K562 (cell line): ENCODE data around the gene RNF150. TPM values are rescaled to one million over a fixed set of nuclear protein-coding genes. Genes with fewer than 3 reads are reported as not detected.

ENCODE experiments used
- ATAC-seq: fragments of 200-7000 bp; cut with Tn5 transposase; 3 replicates; pipeline ENCODE4 v1.9.1; 2020; ENCODE audit warnings: moderate library complexity
- BruUV-seq: library from RNA; stranded (reverse); fragments of 400-500 nt; replicated peaks from 2 replicates; lab custom pipeline; 2021; lab: Mats Ljungman, UMichigan
- CTCF ChIA-PET: fragments of 300-600 bp; formaldehyde crosslinking; extraction: SDS; loops from one replicate; lab custom pipeline; 2021; ENCODE audit warnings: low intra/inter-chr PET ratio; lab: Yijun Ruan, JAX
- POLR2A ChIA-PET: fragments of 300-600, 350-650 bp; sonication (Branson Sonifier 250); formaldehyde crosslinking; extraction: SDS; loops from one replicate; lab custom pipeline; 2021; ENCODE audit warnings: antibody characterized with exemption, inconsistent platforms; lab: Yijun Ruan, JAX
- DNase-seq, 4 experiments: peaks; one replicate each; pipeline versions ENCODE4 v3.0.0 to v3.0.0-alpha.2; 2011 to 2018; ENCODE audit warnings: low spot score in 3 of 4, mixed read lengths in 3 of 4; ENCODE audit errors: extremely low read depth in 1 of 4
- FAIRE-seq: peaks from 2 replicates; lab custom pipeline; 2011; peaks lifted over from hg19 to GRCh38; lab: Jason Lieb, UNC
- H2AFZ ChIP-seq: 2 replicates; pipeline ENCODE4 v1.6.0; 2011; ENCODE audit warnings: low read depth, low read length, control low read depth, inconsistent platforms
- H3K27ac ChIP-seq: fragments of 200-600 bp; 3 replicates; pipeline ENCODE4 v1.8.0; 2011; ENCODE audit warnings: low read depth, mild to moderate bottlenecking, control low read depth, inconsistent platforms, low read length, moderate library complexity, mixed read lengths; ENCODE audit errors: extremely low read depth
- H3K27me3 ChIP-seq, 2 experiments: fragments of 300-600 bp in 1 of 2; 2 replicates in 1 of 2; 3 replicates in 1 of 2; pipeline versions ENCODE4 v1.6.0 to v1.8.0; 2011; ENCODE audit warnings: inconsistent platforms in 2 of 2, low read length in 2 of 2, mild to moderate bottlenecking in 1 of 2, mixed read lengths in 1 of 2, moderate library complexity in 1 of 2; ENCODE audit not compliant: control insufficient read depth in 2 of 2, insufficient read depth in 2 of 2
- H3K36me3 ChIP-seq: fragments of 300-600 bp; 3 replicates; pipeline ENCODE4 v1.8.0; 2011; ENCODE audit warnings: mild to moderate bottlenecking, low read length, inconsistent platforms; ENCODE audit not compliant: control insufficient read depth, insufficient read depth
- H3K4me1 ChIP-seq, 2 experiments: fragments of 200-600 bp in 1 of 2; replicated peaks in 1 of 2; 2 replicates in 1 of 2; 3 replicates in 1 of 2; pipeline versions ENCODE4 v1.5.1 to v1.8.0; 2011; ENCODE audit warnings: inconsistent platforms in 2 of 2, low read length in 2 of 2, mild to moderate bottlenecking in 1 of 2, mixed read lengths in 1 of 2, moderate library complexity in 1 of 2; ENCODE audit not compliant: control insufficient read depth in 2 of 2, insufficient read depth in 2 of 2
- H3K4me2 ChIP-seq: 2 replicates; pipeline ENCODE4 v1.6.1; 2011; ENCODE audit warnings: low read length, control low read depth, inconsistent platforms, mixed read lengths; ENCODE audit not compliant: insufficient read depth
- H3K4me3 ChIP-seq: fragments of 200-600 bp; sonication (generic), shearing (Covaris generic); 2 replicates; pipeline ENCODE4 v1.5.1; 2016; ENCODE audit warnings: control low read depth, inconsistent platforms
- H3K79me2 ChIP-seq: fragments of 200-600 bp; 3 replicates; pipeline ENCODE4 v1.8.0; 2011; ENCODE audit warnings: low read length, inconsistent platforms; ENCODE audit not compliant: control insufficient read depth, insufficient read depth
- H3K9ac ChIP-seq, 2 experiments: 2 replicates each; pipeline versions ENCODE4 v1.6.0 to v1.6.1; 2011; ENCODE audit warnings: low read depth in 2 of 2, low read length in 2 of 2, control low read depth in 1 of 2, inconsistent platforms in 1 of 2, mild to moderate bottlenecking in 1 of 2, mixed read lengths in 1 of 2; ENCODE audit not compliant: insufficient read depth in 1 of 2
- H3K9me1 ChIP-seq: one replicate; pipeline ENCODE4 v1.6.0; 2011; ENCODE audit warnings: inconsistent platforms, mild to moderate bottlenecking, low read length, moderate library complexity; ENCODE audit not compliant: control insufficient read depth, insufficient read depth
- H3K9me3 ChIP-seq: replicated peaks from 2 replicates; pipeline ENCODE4 v1.5.1; 2011; ENCODE audit warnings: low read depth, low read length, inconsistent platforms; ENCODE audit not compliant: control insufficient read depth, insufficient read depth
- H4K20me1 ChIP-seq: replicated peaks from 2 replicates; pipeline ENCODE4 v1.6.1; 2011; ENCODE audit warnings: low read length, inconsistent platforms, mixed read lengths; ENCODE audit not compliant: control insufficient read depth, insufficient read depth
- CBX5 ChIP-seq: IDR thresholded peaks from 2 replicates; pipeline ENCODE4 v1.6.1; 2014; ENCODE audit warnings: low read depth, borderline replicate concordance
- GABPA ChIP-seq: fragments of 200-800 bp; sonication (Bioruptor generic); conservative IDR thresholded peaks from 2 replicates; pipeline ENCODE4 v1.6.1; 2016; ENCODE audit warnings: low read depth, missing genetic modification characterization, missing compliant biosample characterization
- GABPB2 ChIP-seq: fragments of 250-450 bp; sonication (Bioruptor Pico); conservative IDR thresholded peaks from 2 replicates; pipeline ENCODE4 v1.5.1; 2021; ENCODE audit warnings: mild to moderate bottlenecking
- NCOA1 ChIP-seq: fragments of 450-650 bp; IDR thresholded peaks from 2 replicates; pipeline ENCODE4 v1.6.1; 2016; ENCODE audit warnings: low read depth
- NONO ChIP-seq, 2 experiments: fragments of 200-400 bp in 1 of 2; fragments of 450-650 bp in 1 of 2; formaldehyde crosslinking in 1 of 2; IDR thresholded peaks; 2 replicates each; pipeline ENCODE4 v1.6.1; 2017; ENCODE audit warnings: low read depth in 2 of 2, mild to moderate bottlenecking in 2 of 2, moderate library complexity in 2 of 2, low read length in 1 of 2
- PCBP1 ChIP-seq: fragments of 200-400 bp; formaldehyde crosslinking; IDR thresholded peaks from 2 replicates; pipeline ENCODE4 v1.6.1; 2018; ENCODE audit warnings: mild to moderate bottlenecking, low read depth, low read length; ENCODE audit not compliant: poor library complexity, severe bottlenecking
- PRMT5 ChIP-seq: sonication (generic); formaldehyde crosslinking; IDR thresholded peaks from 2 replicates; pipeline ENCODE4 v1.5.0; 2020; ENCODE audit warnings: missing genetic modification reagents
- ZNF436 ChIP-seq: fragments of 250-450, 450-650 bp; sonication (Bioruptor Pico); formaldehyde crosslinking; IDR thresholded peaks from 2 replicates; pipeline ENCODE4 v1.7.0; 2020; ENCODE audit warnings: mild to moderate bottlenecking
- WGBS: fragments of 100-300 bp; shearing (Covaris generic); methylation state at CpG from one replicate; pipeline ENCODE4 v1.1.6; 2016; ENCODE audit warnings: low coverage, mixed read lengths; ENCODE audit not compliant: insufficient coverage; ENCODE audit errors: missing lambda C conversion rate; 5-methylcytosine and 5-hydroxymethylcytosine counted together
- in situ Hi-C: fragments of 300-500 bp; cut with MboI; formaldehyde crosslinking; loops from 4 replicates; pipeline ENCODE4 v1.15.0; 2018; ENCODE audit warnings: inconsistent platforms, mixed read lengths
- intact Hi-C: fragments of 100-400 bp; cut with micrococcal nuclease; formaldehyde crosslinking; loops from 2 replicates; pipeline ENCODE4 v1.14.2; 2022
- polyA plus RNA-seq, 8 experiments: library from polyadenylated mRNA; depleted of rRNA in 4 of 8; stranded (reverse) in 5 of 8; unstranded in 3 of 8; fragments of >200 nt; fragmentation: Nextera tagmentation in 2 of 8; fragmentation: Illumina TruSeq in 1 of 8; extraction: Ambion mirVana in 2 of 8; extraction: Trizol in 1 of 8; gene quantifications; 2 replicates each; pipeline versions ENCODE4 v1.2.1 to v1.2.3, GENCODE V29; 2011 to 2014; ENCODE audit warnings: inconsistent platforms in 1 of 8, missing spikeins in 1 of 8
- total RNA-seq, 7 experiments: library from RNA; depleted of rRNA in 6 of 7; stranded (reverse); fragments of >200 nt in 6 of 7; fragmentation: Illumina TruSeq in 2 of 7; extraction: Trizol in 2 of 7; gene quantifications; 2 replicates each; pipeline versions ENCODE4 v1.2.1 to v1.2.3, GENCODE V29; 2011 to 2021; ENCODE audit warnings: low replicate concordance in 1 of 7
- TF ChIP-seq, protein P1 (sequence below): fragments of 250-450 bp; sonication (Bioruptor Pico); IDR thresholded peaks from 2 replicates; pipeline ENCODE4 v1.5.0; 2021; ENCODE audit warnings: mild to moderate bottlenecking, moderate library complexity
- TF ChIP-seq, protein P2 (sequence below): fragments of 200-800 bp; sonication (Bioruptor generic); IDR thresholded peaks from 2 replicates; pipeline ENCODE4 v1.6.1; 2016; ENCODE audit warnings: missing genetic modification characterization, missing compliant biosample characterization

Gene RNF150
- total and polyA plus RNA-seq, 9 of the 15 experiments (the other 6 are each of a cell fraction or from before 2014, with no cell fraction given), result 0.09 TPM; not detected in 8

DNA sequence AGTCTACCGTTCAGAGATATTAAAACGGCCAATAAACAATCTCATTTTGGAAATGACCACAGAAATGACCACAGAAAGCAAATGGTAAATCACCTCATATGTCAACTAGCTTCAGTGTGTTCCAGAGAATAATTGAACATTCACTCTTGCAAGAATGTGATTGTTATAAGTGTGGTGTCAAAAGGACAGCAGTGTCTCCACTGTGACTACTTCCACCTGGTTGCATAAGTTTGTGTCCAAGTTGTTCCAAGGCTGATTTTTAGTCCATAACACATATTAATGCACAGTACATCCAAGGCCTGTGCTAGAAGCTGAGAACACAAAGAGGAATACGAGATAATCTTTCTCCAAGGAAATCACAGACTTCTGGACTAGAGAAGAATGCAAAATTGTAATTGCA is 37.4 kb upstream of the RNF150 start:
- no peaks in the 10 kb centered on the region for H3K4me1 ChIP-seq
- no peak for DNase-seq
- H3K36me3 ChIP-seq, result no peaks in the 10 kb centered on the region
- H3K4me3 ChIP-seq, result no peak overlapping the region
- 0% methylated on average over 3 of the region's 3 CpGs for WGBS
- POLR2A ChIA-PET, result no interaction called here
- H4K20me1 ChIP-seq, result no peaks in the 10 kb centered on the region
- no peak for TF ChIP-seq NONO (IDR thresholded peaks at IDR 0.05; ENCODE audit: low read depth in 2 of 2, low read length in 1 of 2)
- no peak for TF ChIP-seq CBX5
- TF ChIP-seq, protein P1, sequence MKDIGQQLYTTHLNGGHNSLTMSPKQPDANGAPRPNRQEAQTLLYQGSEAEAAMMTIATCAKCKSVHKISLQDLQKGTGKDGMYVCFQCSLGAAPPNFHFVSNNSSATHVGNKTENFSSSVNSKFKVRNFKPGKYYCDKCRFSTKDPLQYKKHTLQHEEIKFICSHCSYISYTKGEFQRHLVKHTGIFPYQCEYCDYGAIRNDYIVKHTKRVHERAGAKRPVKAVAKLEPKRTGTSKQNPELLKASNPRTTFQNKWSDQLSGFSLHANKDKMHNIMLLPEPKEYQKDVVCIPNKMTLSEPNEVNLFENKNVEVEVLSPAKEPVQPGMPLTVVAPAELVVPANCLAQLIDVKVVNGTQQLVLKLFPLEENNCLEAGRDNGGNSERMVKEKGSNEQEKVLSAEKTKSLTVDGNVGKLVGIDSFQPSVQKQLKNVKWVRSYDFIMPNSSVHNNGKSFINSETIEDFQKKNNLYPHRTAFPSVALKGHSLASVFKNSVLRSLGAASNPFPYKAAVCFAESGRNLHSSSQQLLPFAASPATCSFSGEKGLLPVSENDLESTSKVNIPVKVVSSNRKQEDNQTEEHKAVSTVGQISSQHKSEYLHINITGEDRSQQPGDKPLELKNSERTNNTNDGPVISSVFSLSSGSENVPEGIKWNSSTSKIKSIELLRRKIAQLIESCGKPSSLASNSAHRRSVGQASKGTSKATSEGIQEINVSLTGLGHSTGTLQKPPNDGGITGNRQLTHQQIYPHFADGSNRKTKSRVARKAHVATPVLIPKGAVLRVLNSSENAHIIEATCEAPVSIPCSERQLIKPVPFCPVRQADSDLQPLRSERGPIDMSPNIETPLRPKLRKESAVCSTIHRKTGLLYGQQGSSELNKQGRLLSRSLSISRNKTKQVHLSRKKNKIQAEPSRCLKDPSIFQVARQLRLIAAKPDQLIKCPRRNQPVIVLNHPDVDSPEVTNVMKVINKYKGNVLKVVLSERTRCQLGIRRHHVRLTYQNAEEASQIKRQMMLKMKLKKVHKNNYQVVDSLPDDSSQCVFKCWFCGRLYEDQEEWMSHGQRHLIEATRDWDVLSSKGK (CRISPR knock-in tag), result no peak
- no peak for TF ChIP-seq PRMT5
- no peak for TF ChIP-seq GABPB2 (CRISPR knock-in tag)
- no peak for TF ChIP-seq PCBP1
- no peak for TF ChIP-seq ZNF436 (CRISPR knock-in tag)
- TF ChIP-seq, protein P2, sequence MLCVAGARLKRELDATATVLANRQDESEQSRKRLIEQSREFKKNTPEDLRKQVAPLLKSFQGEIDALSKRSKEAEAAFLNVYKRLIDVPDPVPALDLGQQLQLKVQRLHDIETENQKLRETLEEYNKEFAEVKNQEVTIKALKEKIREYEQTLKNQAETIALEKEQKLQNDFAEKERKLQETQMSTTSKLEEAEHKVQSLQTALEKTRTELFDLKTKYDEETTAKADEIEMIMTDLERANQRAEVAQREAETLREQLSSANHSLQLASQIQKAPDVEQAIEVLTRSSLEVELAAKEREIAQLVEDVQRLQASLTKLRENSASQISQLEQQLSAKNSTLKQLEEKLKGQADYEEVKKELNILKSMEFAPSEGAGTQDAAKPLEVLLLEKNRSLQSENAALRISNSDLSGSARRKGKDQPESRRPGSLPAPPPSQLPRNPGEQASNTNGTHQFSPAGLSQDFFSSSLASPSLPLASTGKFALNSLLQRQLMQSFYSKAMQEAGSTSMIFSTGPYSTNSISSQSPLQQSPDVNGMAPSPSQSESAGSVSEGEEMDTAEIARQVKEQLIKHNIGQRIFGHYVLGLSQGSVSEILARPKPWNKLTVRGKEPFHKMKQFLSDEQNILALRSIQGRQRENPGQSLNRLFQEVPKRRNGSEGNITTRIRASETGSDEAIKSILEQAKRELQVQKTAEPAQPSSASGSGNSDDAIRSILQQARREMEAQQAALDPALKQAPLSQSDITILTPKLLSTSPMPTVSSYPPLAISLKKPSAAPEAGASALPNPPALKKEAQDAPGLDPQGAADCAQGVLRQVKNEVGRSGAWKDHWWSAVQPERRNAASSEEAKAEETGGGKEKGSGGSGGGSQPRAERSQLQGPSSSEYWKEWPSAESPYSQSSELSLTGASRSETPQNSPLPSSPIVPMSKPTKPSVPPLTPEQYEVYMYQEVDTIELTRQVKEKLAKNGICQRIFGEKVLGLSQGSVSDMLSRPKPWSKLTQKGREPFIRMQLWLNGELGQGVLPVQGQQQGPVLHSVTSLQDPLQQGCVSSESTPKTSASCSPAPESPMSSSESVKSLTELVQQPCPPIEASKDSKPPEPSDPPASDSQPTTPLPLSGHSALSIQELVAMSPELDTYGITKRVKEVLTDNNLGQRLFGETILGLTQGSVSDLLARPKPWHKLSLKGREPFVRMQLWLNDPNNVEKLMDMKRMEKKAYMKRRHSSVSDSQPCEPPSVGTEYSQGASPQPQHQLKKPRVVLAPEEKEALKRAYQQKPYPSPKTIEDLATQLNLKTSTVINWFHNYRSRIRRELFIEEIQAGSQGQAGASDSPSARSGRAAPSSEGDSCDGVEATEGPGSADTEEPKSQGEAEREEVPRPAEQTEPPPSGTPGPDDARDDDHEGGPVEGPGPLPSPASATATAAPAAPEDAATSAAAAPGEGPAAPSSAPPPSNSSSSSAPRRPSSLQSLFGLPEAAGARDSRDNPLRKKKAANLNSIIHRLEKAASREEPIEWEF (CRISPR knock-in tag), result no peak
- TF ChIP-seq NCOA1, result no peak
- TF ChIP-seq GABPA (tag), result no peak
- ATAC-seq, result no peak
- BruUV-seq, result no TSS peak
- CTCF ChIA-PET, result no interaction called here
- H2AFZ ChIP-seq, result no peak overlapping the region
- intact Hi-C loops (no loop called here), in situ Hi-C loops (no loop called here)
- H3K9me1 ChIP-seq, result no peaks in the 10 kb centered on the region
- no peak overlapping the region for H3K9ac ChIP-seq
- no peak overlapping the region for H3K4me2 ChIP-seq
- no peaks in the 10 kb centered on the region for H3K79me2 ChIP-seq
- no peaks in the 10 kb centered on the region for H3K27me3 ChIP-seq
- no peak overlapping the region for H3K27ac ChIP-seq
- FAIRE-seq, result no peak
- no peaks in the 10 kb centered on the region for H3K9me3 ChIP-seq
